ENCODE measurements around the gene RASGRF2.

RASGRF2 gene

GRCh38 chr5:81181576-81182316 is 221.6 kb downstream of the RASGRF2 start:
- no peak for DNase-seq

- DNase-seq = no peak
These were observed 222.5 kb downstream of the RASGRF2 start for GRCh38 chr5:81182396-81183390.

GRCh38 chr5:81183811-81184748 is 223.9 kb downstream of the RASGRF2 start:
- peak; percentile 62 for DNase-seq

- no peak for DNase-seq
These were observed 224.6 kb downstream of the RASGRF2 start for GRCh38 chr5:81184749-81185110.

- DNase-seq = no peak
These were observed 227.7 kb downstream of the RASGRF2 start for GRCh38 chr5:81187885-81188284.

- no peak for DNase-seq
These were observed 228.8 kb downstream of the RASGRF2 start for GRCh38 chr5:81188962-81189361.

GRCh38 chr5:81189875-81190498 is 229.8 kb downstream of the RASGRF2 start:
- DNase-seq = no peak

GRCh38 chr5:81191726-81192372 is 231.7 kb downstream of the RASGRF2 start:
- DNase-seq = no peak

- no peak for DNase-seq
These were observed 232.2 kb downstream of the RASGRF2 start for GRCh38 chr5:81192373-81192750.

GRCh38 chr5:81194633-81195334 is 234.6 kb downstream of the RASGRF2 start:
- no peak for DNase-seq

- DNase-seq = no peak
These were observed 235.3 kb downstream of the RASGRF2 start for GRCh38 chr5:81195335-81195929.

- DNase-seq = no peak
These were observed 242.5 kb downstream of the RASGRF2 start for GRCh38 chr5:81202655-81203054.

- DNase-seq = no peak
These were observed 243.6 kb downstream of the RASGRF2 start for GRCh38 chr5:81203729-81204128.

- DNase-seq = no peak
These were observed 244.0 kb downstream of the RASGRF2 start for GRCh38 chr5:81204205-81204604.

GRCh38 chr5:81205058-81205457 is 244.9 kb downstream of the RASGRF2 start:
- no peak for DNase-seq

- no peak for DNase-seq
These were observed 246.8 kb downstream of the RASGRF2 start for GRCh38 chr5:81207009-81207408.

GRCh38 chr5:81208904-81209303 is 248.7 kb downstream of the RASGRF2 start:
- DNase-seq = no peak

- DNase-seq = no peak
These were observed 249.2 kb downstream of the RASGRF2 start for GRCh38 chr5:81209386-81209785.

GRCh38 chr5:81209869-81210493 is 249.8 kb downstream of the RASGRF2 start:
- DNase-seq = no peak

GRCh38 chr5:81212211-81212751 is 252.1 kb downstream of the RASGRF2 start:
- no peak for DNase-seq
